HepG2 (cell line): Measurements from ENCODE around the gene KDM5A. TPM values are rescaled to one million over a fixed set of nuclear protein-coding genes. Genes with fewer than 3 reads are reported as not detected.

Source experiments
- BATF2 ChIP-seq: sonication (generic); formaldehyde crosslinking; IDR thresholded peaks from 2 replicates; pipeline ENCODE4 v1.8.0; 2022; ENCODE audit warnings: mild to moderate bottlenecking, missing genetic modification reagents, moderate library complexity
- CSRNP1 ChIP-seq: sonication (generic); formaldehyde crosslinking; IDR thresholded peaks from 2 replicates; pipeline ENCODE4 v1.8.1; 2023; ENCODE audit warnings: mild to moderate bottlenecking, missing genetic modification reagents
- DMTF1 ChIP-seq: sonication (generic); formaldehyde crosslinking; IDR thresholded peaks from 2 replicates; pipeline ENCODE4 v1.4.0; 2020; ENCODE audit warnings: mild to moderate bottlenecking, missing genetic modification reagents
- FOXJ3 ChIP-seq: sonication (generic); formaldehyde crosslinking; IDR thresholded peaks from 2 replicates; pipeline ENCODE4 v1.4.0; 2020; ENCODE audit warnings: missing genetic modification reagents, mild to moderate bottlenecking, borderline replicate concordance
- HMG20A ChIP-seq: IDR thresholded peaks from 2 replicates; pipeline ENCODE4 v1.6.1; 2016; ENCODE audit warnings: borderline replicate concordance
- KMT2B ChIP-seq: IDR thresholded peaks from 2 replicates; pipeline ENCODE4 v1.6.1; 2016; ENCODE audit warnings: missing genetic modification reagents, missing compliant biosample characterization
- MTF2 ChIP-seq: sonication (generic); formaldehyde crosslinking; IDR thresholded peaks from 2 replicates; pipeline ENCODE4 v1.5.0; 2020; ENCODE audit warnings: missing genetic modification reagents, borderline replicate concordance
- MXD4 ChIP-seq: IDR thresholded peaks from 2 replicates; pipeline ENCODE4 v1.6.1; 2016; ENCODE audit warnings: mild to moderate bottlenecking, missing biosample characterization, missing genetic modification reagents
- POGZ ChIP-seq: sonication (generic); formaldehyde crosslinking; IDR thresholded peaks from 2 replicates; pipeline ENCODE4 v1.4.0; 2020; ENCODE audit warnings: mild to moderate bottlenecking, missing genetic modification reagents
- RNF2 ChIP-seq: fragments of 450-650 bp; conservative IDR thresholded peaks from 2 replicates; pipeline ENCODE4 v1.6.1; 2016; ENCODE audit warnings: low read depth
- SCMH1 ChIP-seq: sonication (generic); formaldehyde crosslinking; IDR thresholded peaks from 2 replicates; pipeline ENCODE4 v1.9.0; 2021; ENCODE audit warnings: missing genetic modification reagents, mild to moderate bottlenecking, borderline replicate concordance
- SOX6 ChIP-seq, 2 experiments: fragments of 450-650 bp in 1 of 2; sonication (generic) in 1 of 2; formaldehyde crosslinking in 1 of 2; IDR thresholded peaks; 2 replicates each; pipeline versions ENCODE4 v1.4.0 to v1.6.1; 2017 to 2020; ENCODE audit warnings: antibody characterized with exemption in 1 of 2, mild to moderate bottlenecking in 1 of 2, missing genetic modification reagents in 1 of 2
- TAF15 ChIP-seq: fragments of 200-400 bp; formaldehyde crosslinking; IDR thresholded peaks from one replicate; pipeline ENCODE4 v1.6.1; 2018; ENCODE audit warnings: mild to moderate bottlenecking, low read depth, low read length; ENCODE audit not compliant: poor library complexity, severe bottlenecking
- TBP ChIP-seq: sonication (generic); formaldehyde crosslinking; IDR thresholded peaks from 2 replicates; pipeline ENCODE4 v1.5.0; 2020; ENCODE audit warnings: missing genetic modification reagents
- ZBTB25 ChIP-seq: IDR thresholded peaks from 2 replicates; pipeline ENCODE4 v1.6.1; 2018; ENCODE audit warnings: missing genetic modification reagents
- ZBTB3 ChIP-seq: sonication (generic); formaldehyde crosslinking; IDR thresholded peaks from 2 replicates; pipeline ENCODE4 v1.4.0; 2020; ENCODE audit warnings: low read depth, mild to moderate bottlenecking, moderate library complexity, missing genetic modification reagents, borderline replicate concordance
- ZC3H13 ChIP-seq: sonication (generic); formaldehyde crosslinking; IDR thresholded peaks from 2 replicates; pipeline ENCODE4 v1.8.1; 2023; ENCODE audit warnings: mild to moderate bottlenecking, missing genetic modification reagents, moderate library complexity
- ZNF276 ChIP-seq: sonication (generic); formaldehyde crosslinking; IDR thresholded peaks from 2 replicates; pipeline ENCODE4 v1.4.0; 2020; ENCODE audit warnings: mild to moderate bottlenecking, low read depth, missing genetic modification reagents
- ZNF430 ChIP-seq: sonication (generic); formaldehyde crosslinking; IDR thresholded peaks from 2 replicates; pipeline ENCODE4 v1.9.0; 2021; ENCODE audit warnings: mild to moderate bottlenecking, missing genetic modification reagents
- ZNF569 ChIP-seq: sonication (generic); formaldehyde crosslinking; IDR thresholded peaks from 2 replicates; pipeline ENCODE4 v1.5.0; 2020; ENCODE audit warnings: mild to moderate bottlenecking, missing genetic modification reagents, moderate library complexity, borderline replicate concordance
- polyA plus RNA-seq, 8 experiments: library from polyadenylated mRNA; depleted of rRNA in 3 of 8; stranded (reverse) in 7 of 8; unstranded in 1 of 8; fragments of >200 nt; fragmentation: Illumina TruSeq in 4 of 8; extraction: Trizol in 4 of 8; gene quantifications; 2 replicates each; pipeline versions ENCODE4 v1.2.1 to v1.2.3, GENCODE V29; 2011 to 2016; ENCODE audit warnings: low read depth in 4 of 8, missing spikeins in 1 of 8, mixed read lengths in 1 of 8; ENCODE audit not compliant: insufficient read depth in 1 of 8
- total RNA-seq, 5 experiments: library from RNA; depleted of rRNA; stranded (reverse); fragments of >200 nt; fragmentation: Illumina TruSeq; extraction: Trizol; gene quantifications; 2 replicates each; pipeline ENCODE4 v1.2.3, GENCODE V29; 2016; ENCODE audit warnings: low read depth in 1 of 5
- TF ChIP-seq, protein P1 (sequence below): IDR thresholded peaks from 2 replicates; pipeline ENCODE4 v1.6.1; 2012; ENCODE audit warnings: inconsistent platforms

Gene KDM5A
- total and polyA plus RNA-seq, 2 of the 13 experiments (the other 11 are each of a cell fraction or from before 2014, with no cell fraction given) = 12.0 to 29.2 TPM

DNA sequence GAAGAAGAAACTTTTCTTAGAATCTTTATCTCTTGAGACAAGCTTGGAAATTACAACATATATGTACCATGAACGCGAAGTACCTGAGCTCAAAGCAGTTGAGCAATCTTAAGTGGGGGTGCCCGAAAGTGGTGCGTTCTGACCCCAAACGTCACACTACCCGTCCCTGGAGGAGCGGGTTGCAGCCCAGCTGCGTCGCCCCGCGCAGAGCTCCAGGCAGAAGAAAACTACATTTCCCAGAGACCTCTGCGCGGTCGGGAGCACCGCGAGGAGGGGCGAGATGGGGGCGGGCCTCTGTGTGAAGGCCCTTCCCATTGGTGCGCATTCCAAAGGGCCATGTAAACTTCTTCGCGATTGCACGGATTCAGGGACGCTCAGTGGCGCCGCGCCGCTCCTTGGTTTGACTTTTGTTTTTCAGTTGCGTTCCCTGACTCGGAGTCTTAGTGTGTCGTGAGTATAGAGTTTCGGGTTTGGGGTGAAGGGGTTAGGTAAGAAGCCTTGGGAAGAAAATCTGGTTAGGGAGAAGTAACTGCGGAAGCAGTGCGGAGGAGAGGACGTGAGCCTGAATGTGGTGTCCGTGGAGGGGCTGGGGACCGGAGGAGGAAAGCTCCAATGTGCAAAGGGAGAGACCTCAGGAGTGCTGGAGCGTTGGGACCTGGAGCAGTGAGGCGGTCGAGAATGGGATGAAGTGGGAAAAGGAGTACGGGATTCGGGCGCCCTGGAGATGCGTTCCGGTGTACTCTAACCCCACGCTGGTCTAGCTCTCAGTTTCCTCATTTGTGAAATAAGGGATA lies 12.3 kb upstream of the KDM5A start, which contains the start of gene CCDC77 (continued):
- TF ChIP-seq DMTF1 (CRISPR knock-in tag) (no peak), ZBTB3 (CRISPR knock-in tag) (no peak), CSRNP1 (CRISPR knock-in tag) (peak; percentile 69; the same call in 1 of the 2 replicates), TBP (CRISPR knock-in tag) (no peak), TAF15 (peak; percentile 53), FOXJ3 (CRISPR knock-in tag) (peak; percentile 48; the same call in 1 of the 2 replicates), POGZ (peak; percentile 47; the same call in 1 of the 2 replicates), ZBTB25 (CRISPR knock-in tag) (no peak), ZNF569 (CRISPR knock-in tag) (no peak), BATF2 (no peak), ZNF430 (CRISPR knock-in tag) (no peak), SCMH1 (no peak), SOX6 (IDR thresholded peaks at IDR 0.05) (no peak), SOX6 (CRISPR knock-in tag; IDR thresholded peaks at IDR 0.05) (peak; percentile 32), ZNF276 (CRISPR knock-in tag) (no peak), MXD4 (CRISPR knock-in tag) (peak; percentile 71; the same call in 1 of the 2 replicates), ZC3H13 (CRISPR knock-in tag) (no peak; the same call in 1 of the 2 replicates), RNF2 (no peak), MTF2 (CRISPR knock-in tag) (no peak), HMG20A (CRISPR knock-in tag) (no peak), KMT2B (peak; percentile 91)
- TF ChIP-seq, protein P1, sequence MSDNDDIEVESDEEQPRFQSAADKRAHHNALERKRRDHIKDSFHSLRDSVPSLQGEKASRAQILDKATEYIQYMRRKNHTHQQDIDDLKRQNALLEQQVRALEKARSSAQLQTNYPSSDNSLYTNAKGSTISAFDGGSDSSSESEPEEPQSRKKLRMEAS = peak; percentile 54; the same call in 1 of the 2 replicates
